HEK293T (cell line): ENCODE measurements around the gene MC4R.

ENCODE experiments used
- ARNT ChIP-seq: fragments of 450-650 bp; IDR thresholded peaks from 2 replicates; pipeline ENCODE4 v1.6.1; 2017; ENCODE audit warnings: mild to moderate bottlenecking
- BHLHE40 ChIP-seq: fragments of 450-650 bp; IDR thresholded peaks from 2 replicates; pipeline ENCODE4 v1.6.1; 2016; ENCODE audit warnings: mild to moderate bottlenecking, moderate library complexity, borderline replicate concordance
- ELF4 ChIP-seq: fragments of 450-650 bp; IDR thresholded peaks from 2 replicates; pipeline ENCODE4 v1.6.1; 2017; ENCODE audit warnings: antibody characterized with exemption
- FOXA1 ChIP-seq: fragments of 450-650 bp; IDR thresholded peaks from 2 replicates; pipeline ENCODE4 v1.6.1; 2016; ENCODE audit warnings: mild to moderate bottlenecking
- FOXK2 ChIP-seq: fragments of 450-650 bp; IDR thresholded peaks from 2 replicates; pipeline ENCODE4 v1.6.1; 2016; ENCODE audit warnings: mild to moderate bottlenecking
- FOXM1 ChIP-seq: fragments of 450-650 bp; IDR thresholded peaks from 2 replicates; pipeline ENCODE4 v1.6.1; 2017; ENCODE audit warnings: mild to moderate bottlenecking, borderline replicate concordance
- LEF1 ChIP-seq: fragments of 450-650 bp; IDR thresholded peaks from 2 replicates; pipeline ENCODE4 v1.6.1; 2017; ENCODE audit warnings: mild to moderate bottlenecking, borderline replicate concordance
- NFRKB ChIP-seq: fragments of 450-650 bp; IDR thresholded peaks from 2 replicates; pipeline ENCODE4 v1.6.1; 2016; ENCODE audit warnings: mild to moderate bottlenecking, moderate library complexity
- PKNOX1 ChIP-seq: fragments of 450-650 bp; IDR thresholded peaks from 2 replicates; pipeline ENCODE4 v1.6.1; 2016
- SP1 ChIP-seq: fragments of 450-650 bp; IDR thresholded peaks from 2 replicates; pipeline ENCODE4 v1.6.1; 2017
- SUZ12 ChIP-seq: fragments of 450-650 bp; IDR thresholded peaks from 2 replicates; pipeline ENCODE4 v1.6.1; 2016; ENCODE audit warnings: mild to moderate bottlenecking
- TARDBP ChIP-seq: fragments of 450-650 bp; IDR thresholded peaks from 2 replicates; pipeline ENCODE4 v1.6.1; 2016
- ZNF384 ChIP-seq: fragments of 450-650 bp; IDR thresholded peaks from 2 replicates; pipeline ENCODE4 v1.6.1; 2016

- TF ChIP-seq SP1 = no peak
- TF ChIP-seq PKNOX1 = no peak
- no peak for TF ChIP-seq ELF4
- no peak for TF ChIP-seq TARDBP
- no peak for TF ChIP-seq FOXK2
- no peak for TF ChIP-seq BHLHE40
- TF ChIP-seq FOXM1 = no peak
- TF ChIP-seq SUZ12 = no peak
- no peak for TF ChIP-seq ZNF384
- no peak for TF ChIP-seq NFRKB
- TF ChIP-seq ARNT = no peak
- TF ChIP-seq FOXA1 = no peak
- no peak for TF ChIP-seq LEF1
Measured at GRCh38 chr18:60350150-60350549, 22.4 kb downstream of the MC4R start.
